ENCODE results near the gene LIME1. TPM values are rescaled to one million over a fixed set of nuclear protein-coding genes. Genes with fewer than 3 reads are reported as not detected.
A peak's percentile ranks its signal among the peaks of the same experiment; 100 is the strongest.

LIME1 gene
- total RNA-seq (2021; ENCODE audit: unreplicated experiment) (27.4 TPM), Bru-seq, nascent RNA (percentile 35 among the genes with signal in this experiment), BruChase-seq, experiment 1, labeled RNA remaining after a 6-hour chase (percentile 66 among the genes with signal in this experiment), BruChase-seq, experiment 2, labeled RNA remaining after a 2-hour chase (percentile 63 among the genes with signal in this experiment)
- polyA plus RNA-seq (2012), result 20.3 and 24.1 TPM in 2 replicates
- long read RNA-seq, transcript LIME1-201 (6 exons, 1,178 nt), result major isoform, 5 of 6 reads
- long read RNA-seq, partial matches to known transcripts, result 0 of 6 reads
- long read RNA-seq, other reads (novel, unspliced or antisense), result 0 of 6 reads

- H3K4me3 ChIP-seq (replicated peaks in 1 of 2; ENCODE audit: low read depth in 1 of 2, low read length in 2 of 2), result peak within 1 kb of the TSS; percentile 42 to 52
- peak within 1 kb of the TSS; percentile 56 for H3K9ac ChIP-seq (ENCODE audit: low read length)
- H3K4me2 ChIP-seq (ENCODE audit: low read length), result peak within 1 kb of the TSS; percentile 66
- no peaks in the 10 kb centered on the region for H3K9me3 ChIP-seq (ENCODE audit: control insufficient read depth in 1 of 2, insufficient read depth in 1 of 2, low read depth in 1 of 2, low read length in 2 of 2)
- H3K79me2 ChIP-seq (ENCODE audit: insufficient read depth, low read length), result peaks cover 32% of the 10 kb centered on the region; the same call in 1 of the 2 replicates
- H3K36me3 ChIP-seq (ENCODE audit: control insufficient read depth in 1 of 2, insufficient read depth in 2 of 2, low read length in 2 of 2), result peaks cover 0 to 9% of the 10 kb centered on the region in 2 experiments; a peak in 2 of 4 replicates
- TF ChIP-seq POLR2AphosphoS5 (IDR thresholded peaks at IDR 0.05; ENCODE audit: low read depth, low read length) (no peak), RAD21 (IDR thresholded peaks at IDR 0.05; ENCODE audit: low read depth) (no peak), ZBTB33 (IDR thresholded peaks at IDR 0.05; ENCODE audit: extremely low read depth, insufficient replicate concordance, low read length) (no peak), JUND (IDR thresholded peaks at IDR 0.05) (no peak), ZNF274 (IDR thresholded peaks at IDR 0.05; ENCODE audit: low read depth, low read length) (no peak), SIN3A (IDR thresholded peaks at IDR 0.05; ENCODE audit: low read depth) (0 out of 2 replicates have a peak, but pooled peaks have one; percentile 27), REST (IDR thresholded peaks at IDR 0.05; ENCODE audit: low read depth) (no peak), MAX (IDR thresholded peaks at IDR 0.05) (peak; percentile 89)
- intact Hi-C loops (cut with micrococcal nuclease), result loop anchor here (10.0 kb wide), 1 partner anchor 129 kb away; the partner anchor contains the start of genes ABHD16B and TPD52L2
- DNase-seq (ENCODE audit: low read depth, low spot score), result no peak
- peak within 1 kb of the TSS; percentile 84 for H3K27ac ChIP-seq (ENCODE audit: low read depth, low read length)
- ATAC-seq, result peak; percentile 6; the same call in 1 of the 2 replicates
- no peak within 1 kb of the TSS for H2AFZ ChIP-seq (ENCODE audit: low read depth, low read length, poor library complexity, severe bottlenecking)
- RAD21 ChIA-PET (ENCODE audit: low non-redundant PET in 1 of 2, low total read pairs in 2 of 2, uncharacterized antibody in 2 of 2, unreplicated experiment in 2 of 2), result interaction anchor here (0.6 to 0.7 kb wide), 3 partner anchors 160 to 220 kb away, joined by 3 read pairs; partner anchors contain the start of gene UCKL1 (in 1 of the 2)
- CTCF ChIA-PET, result interaction anchor here (0.6 to 1.6 kb wide), 2 partner anchors 13 to 198 kb away, joined by 3 read pairs; no protein-coding TSS in a partner anchor
- H3K27me3 ChIP-seq (ENCODE audit: insufficient read depth, low read length), result no peaks in the 10 kb centered on the region
- BruUV-seq (replicated peaks), result no TSS peak
- H3K4me1 ChIP-seq (ENCODE audit: control insufficient read depth in 1 of 2, insufficient read depth in 2 of 2, low read length in 2 of 2), result peaks cover 13 to 40% of the 10 kb centered on the region in 2 experiments; a peak in 3 of 4 replicates
- H3K9me2 ChIP-seq (ENCODE audit: insufficient read depth), result no peaks in the 10 kb centered on the region
- POLR2A ChIA-PET, result interaction anchor here (1.0 kb wide), 1 partner anchor 30 kb away, joined by 4 read pairs; no protein-coding TSS in a partner anchor
- H4K20me1 ChIP-seq (ENCODE audit: insufficient read depth), result no peaks in the 10 kb centered on the region
These were observed at the start of gene LIME1 for GRCh38 chr20:63735859-63736718. LIME1 (plus strand) TSS chr20:63736664; CDS start chr20:63737550, 886 bp downstream.
